Central memory CD4-positive, alpha-beta T cell (primary cell): ENCODE measurements around the gene PDZD2.
A peak's percentile ranks its signal among the peaks of the same experiment; 100 is the strongest.
"Not testable (repeated sequence)": the region's sequence is repeated elsewhere in the genome, so short reads cannot be mapped to it uniquely, and the experiment has no call there.

ENCODE experiments used
- DNase-seq: peaks from one replicate; pipeline ENCODE4 v3.0.0; 2022

The PDZD2 gene

GRCh38 chr5:32020271-32020670 lies 381.3 kb downstream of the PDZD2 start:
- peak; percentile 1 for DNase-seq

- no peak for DNase-seq
Observed at GRCh38 chr5:32020946-32021345, 382.0 kb downstream of the PDZD2 start.

- no peak for DNase-seq
Observed at GRCh38 chr5:32021771-32022170, 382.8 kb downstream of the PDZD2 start.

- DNase-seq = no peak
Observed at GRCh38 chr5:32022638-32023037, 383.7 kb downstream of the PDZD2 start.

GRCh38 chr5:32023816-32024215 lies 384.9 kb downstream of the PDZD2 start:
- DNase-seq = no peak

- no peak for DNase-seq
Observed at GRCh38 chr5:32024751-32025150, 385.8 kb downstream of the PDZD2 start.

- no peak for DNase-seq
Observed at GRCh38 chr5:32027093-32027716, 388.3 kb downstream of the PDZD2 start.

GRCh38 chr5:32027717-32028458 lies 389.0 kb downstream of the PDZD2 start:
- DNase-seq = no peak

- DNase-seq = no peak
Observed at GRCh38 chr5:32029261-32029660, 390.3 kb downstream of the PDZD2 start.

- no peak for DNase-seq
Observed at GRCh38 chr5:32029781-32030180, 390.9 kb downstream of the PDZD2 start.

GRCh38 chr5:32030222-32030621 lies 391.3 kb downstream of the PDZD2 start:
- DNase-seq = no peak

- no peak for DNase-seq
Observed at GRCh38 chr5:32030686-32031085, 391.8 kb downstream of the PDZD2 start.

GRCh38 chr5:32031089-32031488 lies 392.2 kb downstream of the PDZD2 start:
- DNase-seq = no peak

GRCh38 chr5:32038523-32038922 lies 399.6 kb downstream of the PDZD2 start:
- no peak for DNase-seq

GRCh38 chr5:32039133-32039532 lies 400.2 kb downstream of the PDZD2 start:
- DNase-seq = not testable (repeated sequence)

GRCh38 chr5:32039601-32040000 lies 400.7 kb downstream of the PDZD2 start:
- DNase-seq = not testable (repeated sequence)

GRCh38 chr5:32040181-32040695 lies 401.3 kb downstream of the PDZD2 start:
- not testable (repeated sequence) for DNase-seq

GRCh38 chr5:32042551-32042961 lies 403.6 kb downstream of the PDZD2 start:
- DNase-seq = no peak

- DNase-seq = no peak
Observed at GRCh38 chr5:32043105-32043504, 404.2 kb downstream of the PDZD2 start.

- DNase-seq = no peak
Observed at GRCh38 chr5:32044434-32044833, 405.5 kb downstream of the PDZD2 start.

GRCh38 chr5:32044939-32045338 lies 406.0 kb downstream of the PDZD2 start:
- no peak for DNase-seq

- DNase-seq = no peak
Observed at GRCh38 chr5:32047056-32047455, 408.1 kb downstream of the PDZD2 start.

GRCh38 chr5:32051796-32052195 lies 412.9 kb downstream of the PDZD2 start:
- DNase-seq = no peak
